HepG2 (cell line): ENCODE data around the gene SAP25. TPM values are rescaled to one million over a fixed set of nuclear protein-coding genes. Genes with fewer than 3 reads are reported as not detected.
A peak's percentile ranks its signal among the peaks of the same experiment; 100 is the strongest.

ENCODE experiments used
- ARNT2 ChIP-seq: sonication (generic); formaldehyde crosslinking; IDR thresholded peaks from 2 replicates; pipeline ENCODE4 v1.8.0; 2022; ENCODE audit warnings: mild to moderate bottlenecking, low read depth, missing genetic modification reagents, moderate library complexity
- CBX5 ChIP-seq: sonication (generic); formaldehyde crosslinking; IDR thresholded peaks from 2 replicates; pipeline ENCODE4 v1.4.0; 2020; ENCODE audit warnings: missing genetic modification reagents, borderline replicate concordance
- CC2D1A ChIP-seq: sonication (generic); formaldehyde crosslinking; IDR thresholded peaks from 2 replicates; pipeline ENCODE4 v1.8.1; 2023; ENCODE audit warnings: mild to moderate bottlenecking, missing genetic modification reagents
- HOXA5 ChIP-seq: sonication (generic); formaldehyde crosslinking; IDR thresholded peaks from 2 replicates; pipeline ENCODE4 v1.4.0; 2020; ENCODE audit warnings: missing genetic modification reagents
- NCOA1 ChIP-seq: sonication (generic); formaldehyde crosslinking; IDR thresholded peaks from 2 replicates; pipeline ENCODE4 v1.9.0; 2021; ENCODE audit warnings: missing genetic modification reagents
- RORA ChIP-seq: sonication (generic); formaldehyde crosslinking; IDR thresholded peaks from 2 replicates; pipeline ENCODE4 v1.5.0; 2020; ENCODE audit warnings: mild to moderate bottlenecking, missing genetic modification reagents, moderate library complexity
- ZBTB20 ChIP-seq: sonication (generic); formaldehyde crosslinking; IDR thresholded peaks from 2 replicates; pipeline ENCODE4 v1.8.1; 2023; ENCODE audit warnings: missing genetic modification reagents, low read depth, mild to moderate bottlenecking, borderline replicate concordance
- ZNF33B ChIP-seq: sonication (generic); formaldehyde crosslinking; IDR thresholded peaks from 2 replicates; pipeline ENCODE4 v1.5.1; 2020; ENCODE audit warnings: mild to moderate bottlenecking, missing genetic modification reagents
- ZNF816 ChIP-seq: sonication (generic); formaldehyde crosslinking; IDR thresholded peaks from 2 replicates; pipeline ENCODE4 v1.8.0; 2022; ENCODE audit warnings: missing genetic modification reagents, mild to moderate bottlenecking, borderline replicate concordance
- ZNF878 ChIP-seq: sonication (generic); formaldehyde crosslinking; IDR thresholded peaks from 2 replicates; pipeline ENCODE4 v1.8.1; 2023; ENCODE audit warnings: mild to moderate bottlenecking, missing genetic modification reagents, moderate library complexity
- ZNF891 ChIP-seq: sonication (generic); formaldehyde crosslinking; IDR thresholded peaks from 2 replicates; pipeline ENCODE4 v1.5.0; 2020; ENCODE audit warnings: mild to moderate bottlenecking, missing genetic modification reagents
- ZSCAN30 ChIP-seq: sonication (generic); formaldehyde crosslinking; IDR thresholded peaks from 2 replicates; pipeline ENCODE4 v1.5.0; 2020; ENCODE audit warnings: mild to moderate bottlenecking, missing genetic modification reagents
- polyA plus RNA-seq, 8 experiments: library from polyadenylated mRNA; depleted of rRNA in 3 of 8; stranded (reverse) in 7 of 8; unstranded in 1 of 8; fragments of >200 nt; fragmentation: Illumina TruSeq in 4 of 8; extraction: Trizol in 4 of 8; gene quantifications; 2 replicates each; pipeline versions ENCODE4 v1.2.1 to v1.2.3, GENCODE V29; 2011 to 2016; ENCODE audit warnings: low read depth in 4 of 8, missing spikeins in 1 of 8, mixed read lengths in 1 of 8; ENCODE audit not compliant: insufficient read depth in 1 of 8
- total RNA-seq, 5 experiments: library from RNA; depleted of rRNA; stranded (reverse); fragments of >200 nt; fragmentation: Illumina TruSeq; extraction: Trizol; gene quantifications; 2 replicates each; pipeline ENCODE4 v1.2.3, GENCODE V29; 2016; ENCODE audit warnings: low read depth in 1 of 5
- TF ChIP-seq, protein P1 (sequence below): sonication (generic); formaldehyde crosslinking; IDR thresholded peaks from 2 replicates; pipeline ENCODE4 v1.9.0; 2021; ENCODE audit warnings: missing genetic modification reagents, borderline replicate concordance
- TF ChIP-seq, protein P2 (sequence below): sonication (generic); formaldehyde crosslinking; IDR thresholded peaks from 2 replicates; pipeline ENCODE4 v1.5.0; 2020; ENCODE audit warnings: missing genetic modification reagents, mild to moderate bottlenecking, borderline replicate concordance
- TF ChIP-seq, protein P3 (sequence below): IDR thresholded peaks from 2 replicates; pipeline ENCODE4 v1.6.1; 2016; ENCODE audit warnings: missing genetic modification reagents, missing compliant biosample characterization
- TF ChIP-seq, protein P4 (sequence below): sonication (generic); formaldehyde crosslinking; IDR thresholded peaks from 2 replicates; pipeline ENCODE4 v1.5.0; 2020; ENCODE audit warnings: mild to moderate bottlenecking, missing genetic modification reagents, borderline replicate concordance

The SAP25 gene
- total and polyA plus RNA-seq, 2 of the 13 experiments (the other 11 are each of a cell fraction or from before 2014, with no cell fraction given), result 0.15 to 0.20 TPM

DNA sequence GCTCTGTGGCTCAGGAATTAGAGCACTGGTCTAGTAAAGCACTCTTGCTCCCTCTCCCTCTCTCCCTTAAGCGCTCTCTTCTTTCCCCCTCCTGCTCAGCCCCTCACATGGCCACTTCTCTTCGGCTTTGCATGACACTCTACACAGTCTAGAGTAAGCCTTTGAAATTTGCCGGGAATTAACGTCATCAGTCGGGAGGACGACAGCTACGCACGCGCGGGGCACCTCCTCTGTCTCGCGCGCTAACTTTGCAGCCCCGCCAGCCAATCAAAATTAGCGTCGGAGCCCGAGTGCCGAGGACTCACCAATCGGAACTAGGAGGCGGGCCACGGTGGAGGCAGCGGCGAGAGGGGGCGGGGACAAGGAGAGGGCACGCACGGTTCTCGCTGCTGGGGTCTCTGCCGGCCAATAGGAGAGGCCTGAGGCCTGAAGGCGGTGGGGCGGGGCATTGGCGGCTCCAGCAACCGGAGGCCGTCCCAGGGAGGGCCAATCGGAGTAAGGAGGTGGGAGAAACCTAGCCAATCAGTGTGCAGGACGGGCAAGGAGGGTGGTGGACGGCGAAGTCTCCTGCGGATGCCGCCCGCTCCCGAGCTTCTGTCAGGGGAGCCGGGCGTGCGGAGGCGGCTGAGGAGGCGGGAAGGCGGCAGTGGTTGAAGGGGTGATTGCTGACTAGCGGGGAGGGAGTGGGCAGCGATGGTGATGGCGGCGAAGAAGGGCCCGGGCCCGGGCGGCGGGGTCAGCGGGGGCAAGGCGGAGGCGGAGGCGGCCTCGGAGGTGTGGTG lies 34.9 kb downstream of the SAP25 start, which contains the start of gene AGFG2 (continued):
- TF ChIP-seq, protein P1, sequence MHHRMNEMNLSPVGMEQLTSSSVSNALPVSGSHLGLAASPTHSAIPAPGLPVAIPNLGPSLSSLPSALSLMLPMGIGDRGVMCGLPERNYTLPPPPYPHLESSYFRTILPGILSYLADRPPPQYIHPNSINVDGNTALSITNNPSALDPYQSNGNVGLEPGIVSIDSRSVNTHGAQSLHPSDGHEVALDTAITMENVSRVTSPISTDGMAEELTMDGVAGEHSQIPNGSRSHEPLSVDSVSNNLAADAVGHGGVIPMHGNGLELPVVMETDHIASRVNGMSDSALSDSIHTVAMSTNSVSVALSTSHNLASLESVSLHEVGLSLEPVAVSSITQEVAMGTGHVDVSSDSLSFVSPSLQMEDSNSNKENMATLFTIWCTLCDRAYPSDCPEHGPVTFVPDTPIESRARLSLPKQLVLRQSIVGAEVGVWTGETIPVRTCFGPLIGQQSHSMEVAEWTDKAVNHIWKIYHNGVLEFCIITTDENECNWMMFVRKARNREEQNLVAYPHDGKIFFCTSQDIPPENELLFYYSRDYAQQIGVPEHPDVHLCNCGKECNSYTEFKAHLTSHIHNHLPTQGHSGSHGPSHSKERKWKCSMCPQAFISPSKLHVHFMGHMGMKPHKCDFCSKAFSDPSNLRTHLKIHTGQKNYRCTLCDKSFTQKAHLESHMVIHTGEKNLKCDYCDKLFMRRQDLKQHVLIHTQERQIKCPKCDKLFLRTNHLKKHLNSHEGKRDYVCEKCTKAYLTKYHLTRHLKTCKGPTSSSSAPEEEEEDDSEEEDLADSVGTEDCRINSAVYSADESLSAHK (CRISPR knock-in tag), result 0 out of 2 replicates have a peak, but pooled peaks have one; percentile 65
- TF ChIP-seq CC2D1A (CRISPR knock-in tag) (0 out of 2 replicates have a peak, but pooled peaks have one; percentile 67), ARNT2 (peak; percentile 90), ZNF878 (CRISPR knock-in tag) (peak; percentile 99), ZNF816 (CRISPR knock-in tag) (peak; percentile 72; the same call in 1 of the 2 replicates), ZNF33B (peak; percentile 77; the same call in 1 of the 2 replicates), ZSCAN30 (CRISPR knock-in tag) (no peak), NCOA1 (no peak), ZBTB20 (peak; percentile 17; the same call in 1 of the 2 replicates), RORA (CRISPR knock-in tag) (no peak), CBX5 (CRISPR knock-in tag) (peak; percentile 26; the same call in 1 of the 2 replicates), ZNF891 (CRISPR knock-in tag) (peak; percentile 94), HOXA5 (no peak)
- TF ChIP-seq, protein P2, sequence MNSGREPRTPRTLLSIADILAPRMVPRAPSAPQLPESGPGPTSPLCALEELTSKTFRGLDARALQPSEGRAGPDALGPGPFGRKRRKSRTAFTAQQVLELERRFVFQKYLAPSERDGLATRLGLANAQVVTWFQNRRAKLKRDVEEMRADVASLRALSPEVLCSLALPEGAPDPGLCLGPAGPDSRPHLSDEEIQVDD, result 0 out of 2 replicates have a peak, but pooled peaks have one; percentile 49
- TF ChIP-seq, protein P3, sequence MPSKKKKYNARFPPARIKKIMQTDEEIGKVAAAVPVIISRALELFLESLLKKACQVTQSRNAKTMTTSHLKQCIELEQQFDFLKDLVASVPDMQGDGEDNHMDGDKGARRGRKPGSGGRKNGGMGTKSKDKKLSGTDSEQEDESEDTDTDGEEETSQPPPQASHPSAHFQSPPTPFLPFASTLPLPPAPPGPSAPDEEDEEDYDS (CRISPR knock-in tag), result peak; percentile 93
- TF ChIP-seq, protein P4, sequence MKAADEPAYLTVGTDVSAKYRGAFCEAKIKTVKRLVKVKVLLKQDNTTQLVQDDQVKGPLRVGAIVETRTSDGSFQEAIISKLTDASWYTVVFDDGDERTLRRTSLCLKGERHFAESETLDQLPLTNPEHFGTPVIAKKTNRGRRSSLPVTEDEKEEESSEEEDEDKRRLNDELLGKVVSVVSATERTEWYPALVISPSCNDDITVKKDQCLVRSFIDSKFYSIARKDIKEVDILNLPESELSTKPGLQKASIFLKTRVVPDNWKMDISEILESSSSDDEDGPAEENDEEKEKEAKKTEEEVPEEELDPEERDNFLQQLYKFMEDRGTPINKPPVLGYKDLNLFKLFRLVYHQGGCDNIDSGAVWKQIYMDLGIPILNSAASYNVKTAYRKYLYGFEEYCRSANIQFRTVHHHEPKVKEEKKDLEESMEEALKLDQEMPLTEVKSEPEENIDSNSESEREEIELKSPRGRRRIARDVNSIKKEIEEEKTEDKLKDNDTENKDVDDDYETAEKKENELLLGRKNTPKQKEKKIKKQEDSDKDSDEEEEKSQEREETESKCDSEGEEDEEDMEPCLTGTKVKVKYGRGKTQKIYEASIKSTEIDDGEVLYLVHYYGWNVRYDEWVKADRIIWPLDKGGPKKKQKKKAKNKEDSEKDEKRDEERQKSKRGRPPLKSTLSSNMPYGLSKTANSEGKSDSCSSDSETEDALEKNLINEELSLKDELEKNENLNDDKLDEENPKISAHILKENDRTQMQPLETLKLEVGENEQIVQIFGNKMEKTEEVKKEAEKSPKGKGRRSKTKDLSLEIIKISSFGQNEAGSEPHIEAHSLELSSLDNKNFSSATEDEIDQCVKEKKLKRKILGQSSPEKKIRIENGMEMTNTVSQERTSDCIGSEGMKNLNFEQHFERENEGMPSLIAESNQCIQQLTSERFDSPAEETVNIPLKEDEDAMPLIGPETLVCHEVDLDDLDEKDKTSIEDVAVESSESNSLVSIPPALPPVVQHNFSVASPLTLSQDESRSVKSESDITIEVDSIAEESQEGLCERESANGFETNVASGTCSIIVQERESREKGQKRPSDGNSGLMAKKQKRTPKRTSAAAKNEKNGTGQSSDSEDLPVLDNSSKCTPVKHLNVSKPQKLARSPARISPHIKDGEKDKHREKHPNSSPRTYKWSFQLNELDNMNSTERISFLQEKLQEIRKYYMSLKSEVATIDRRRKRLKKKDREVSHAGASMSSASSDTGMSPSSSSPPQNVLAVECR (CRISPR knock-in tag), result peak; percentile 96
